ENCODE results near the gene PRR29. TPM values are rescaled to one million over a fixed set of nuclear protein-coding genes. Genes with fewer than 3 reads are reported as not detected.
A peak's percentile ranks its signal among the peaks of the same experiment; 100 is the strongest.

Gene PRR29
- polyA plus RNA-seq, 3 donors, result 0.03 to 2.1 (median 1.4) TPM

GRCh38 chr17:63983320-63983719 lies 14.8 kb upstream of the PRR29 start:
- Histone ChIP-seq H4K20me1 (ENCODE audit: insufficient read depth, low read length) (no peaks in the 10 kb centered on the region), H3K4me1 (ENCODE audit: control insufficient read depth in 1 of 2, insufficient read depth in 2 of 2, low read length in 2 of 2) (peaks cover 34 to 39% of the 10 kb centered on the region in 2 donors), H3K4me2 (replicated peaks; ENCODE audit: extremely low read depth, low read length, poor library complexity, severe bottlenecking) (no peak overlapping the region), H3K9ac (ENCODE audit: insufficient read depth, low read length, poor library complexity, severe bottlenecking) (no peak overlapping the region), H3K79me2 (ENCODE audit: insufficient read depth, low read length) (no peaks in the 10 kb centered on the region), H3K36me3 (replicated peaks in 1 of 2; ENCODE audit: control insufficient read depth in 1 of 2, insufficient read depth in 2 of 2, low read length in 2 of 2) (no peaks in the 10 kb centered on the region), H3K27ac (ENCODE audit: low read depth in 1 of 2, low read length in 2 of 2) (no peak overlapping the region), H3K9me3 (replicated peaks in 1 of 2; ENCODE audit: control insufficient read depth in 1 of 2, insufficient read depth in 1 of 2, low read length in 2 of 2) (peaks cover 0 to 10% of the 10 kb centered on the region in 2 donors), H2AFZ (ENCODE audit: insufficient read depth, low read depth, low read length, poor library complexity, severe bottlenecking) (no peak overlapping the region), H3K27me3 (ENCODE audit: control insufficient read depth in 2 of 2, insufficient read depth in 2 of 2, low read length in 2 of 2) (no peaks in the 10 kb centered on the region), H3K4me3 (replicated peaks in 1 of 3; ENCODE audit: low read depth in 2 of 3, low read length in 3 of 3) (no peak overlapping the region)
- Mint-ChIP-seq H3K36me3 (peaks cover 0 to 3% of the 10 kb centered on the region in 2 donors), H3K9me3 (peaks cover 1 to 11% (median 8%) of the 10 kb centered on the region in 7 donors), H3K27ac (peak overlapping the region in 2 of 7 donors; percentile 32 to 68), H3K4me3 (no peak overlapping the region), H3K27me3 (ENCODE audit: low read depth in 3 of 3) (peaks cover 0 to 5% (median 1%) of the 10 kb centered on the region in 3 donors), H3K4me1 (peaks cover 44% of the 10 kb centered on the region)
- no peak for DNase-seq
- TF ChIP-seq CTCF (IDR thresholded peaks at IDR 0.05), result no peak
- WGBS (ENCODE audit: insufficient coverage), result 0% methylated on average over 5 of the region's 7 CpGs
- intact Hi-C loops (cut with micrococcal nuclease), result no loop called here

- Histone ChIP-seq H3K4me3 (replicated peaks in 1 of 3; ENCODE audit: low read depth in 2 of 3, low read length in 3 of 3) (no peak overlapping the region), H4K20me1 (ENCODE audit: insufficient read depth, low read length) (no peaks in the 10 kb centered on the region), H3K79me2 (ENCODE audit: insufficient read depth, low read length) (no peaks in the 10 kb centered on the region), H2AFZ (ENCODE audit: insufficient read depth, low read depth, low read length, poor library complexity, severe bottlenecking) (no peak overlapping the region), H3K36me3 (replicated peaks in 1 of 2; ENCODE audit: control insufficient read depth in 1 of 2, insufficient read depth in 2 of 2, low read length in 2 of 2) (no peaks in the 10 kb centered on the region), H3K4me1 (ENCODE audit: control insufficient read depth in 1 of 2, insufficient read depth in 2 of 2, low read length in 2 of 2) (peaks cover 34 to 39% of the 10 kb centered on the region in 2 donors), H3K4me2 (replicated peaks; ENCODE audit: extremely low read depth, low read length, poor library complexity, severe bottlenecking) (no peak overlapping the region), H3K9me3 (replicated peaks in 1 of 2; ENCODE audit: control insufficient read depth in 1 of 2, insufficient read depth in 1 of 2, low read length in 2 of 2) (peaks cover 0 to 10% of the 10 kb centered on the region in 2 donors), H3K27ac (ENCODE audit: low read depth in 1 of 2, low read length in 2 of 2) (peak overlapping the region; percentile 3 to 6), H3K27me3 (ENCODE audit: control insufficient read depth in 2 of 2, insufficient read depth in 2 of 2, low read length in 2 of 2) (no peaks in the 10 kb centered on the region), H3K9ac (ENCODE audit: insufficient read depth, low read length, poor library complexity, severe bottlenecking) (no peak overlapping the region)
- no peak for DNase-seq
- Mint-ChIP-seq H3K27ac (peak overlapping the region in 5 of 7 donors; percentile 17 to 88 (median 57)), H3K36me3 (peaks cover 0 to 3% of the 10 kb centered on the region in 2 donors), H3K4me3 (no peak overlapping the region), H3K27me3 (ENCODE audit: low read depth in 3 of 3) (peaks cover 0 to 5% (median 1%) of the 10 kb centered on the region in 3 donors), H3K4me1 (peaks cover 44% of the 10 kb centered on the region), H3K9me3 (peaks cover 1 to 11% (median 8%) of the 10 kb centered on the region in 7 donors)
- intact Hi-C loops (cut with micrococcal nuclease), result no loop called here
- 33% methylated on average over 4 of the region's 5 CpGs for WGBS (ENCODE audit: insufficient coverage)
- no peak for TF ChIP-seq CTCF (IDR thresholded peaks at IDR 0.05)
Observed at GRCh38 chr17:63984236-63984635, 13.9 kb upstream of the PRR29 start.
